ENCODE measurements around the gene STRIP2.
"Not testable (repeated sequence)": the region's sequence is repeated elsewhere in the genome, so short reads cannot be mapped to it uniquely, and the experiment has no call there.

STRIP2 gene

DNA sequence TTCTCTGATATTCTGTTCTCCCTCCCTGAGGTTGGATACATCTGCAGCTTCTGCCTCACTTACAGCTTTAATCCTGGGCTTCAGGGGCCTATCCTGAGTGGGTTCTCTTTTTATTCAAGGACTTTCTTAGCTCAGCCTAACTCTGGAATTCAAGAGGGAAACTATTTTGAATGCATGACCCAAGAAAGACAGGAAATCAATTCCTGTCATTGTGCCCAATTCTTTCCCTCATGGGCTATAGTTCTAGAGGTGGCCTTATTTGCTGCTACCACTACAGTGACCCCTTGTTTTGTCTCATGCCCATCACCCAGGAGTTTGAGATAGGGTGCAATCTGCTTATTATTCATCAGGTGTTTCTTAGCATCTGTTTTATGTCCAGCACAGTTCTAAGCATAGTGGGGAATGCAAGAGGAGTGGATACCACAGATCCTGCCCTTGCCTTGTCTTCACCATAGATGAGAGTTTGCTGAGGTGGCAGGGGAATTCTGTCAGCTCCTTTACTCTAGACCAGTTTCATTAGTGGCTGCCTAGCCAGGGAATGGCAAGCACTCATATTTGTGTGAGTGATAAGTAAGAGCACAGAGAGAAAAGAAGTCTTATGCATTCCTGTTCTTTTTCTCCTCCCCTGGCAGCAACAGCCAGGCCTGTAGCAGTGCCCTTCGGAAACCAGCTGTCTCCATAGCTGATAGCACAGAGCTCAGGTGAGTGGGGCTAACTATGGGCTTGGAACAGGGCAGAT is 19.4 kb downstream of the STRIP2 start:
- DNase-seq (ENCODE audit: low spot score) = no peak

- no peak for DNase-seq (ENCODE audit: low spot score)
Measured at GRCh38 chr7:129454249-129454551, 20.0 kb downstream of the STRIP2 start.

- DNase-seq (ENCODE audit: low spot score) = no peak
Measured at GRCh38 chr7:129456421-129456820, 22.2 kb downstream of the STRIP2 start.

DNA sequence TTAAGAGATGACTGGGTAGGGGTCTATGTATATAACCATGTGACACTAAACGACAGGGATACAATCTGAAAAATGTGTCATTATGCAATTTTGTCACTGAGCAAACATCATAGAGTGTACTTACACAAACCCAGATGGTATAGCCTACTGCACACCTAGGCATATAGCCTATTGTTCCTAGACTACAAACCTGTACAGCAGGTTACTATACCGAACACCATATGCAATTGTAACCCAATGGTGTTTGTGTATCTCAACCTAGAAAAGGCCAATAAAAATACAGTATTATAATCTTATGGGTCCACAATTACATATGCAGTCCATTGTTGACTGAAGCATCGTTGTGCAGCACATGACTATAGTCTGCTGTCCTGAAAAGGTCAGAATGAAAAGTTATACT is 22.9 kb downstream of the STRIP2 start:
- no peak for DNase-seq (ENCODE audit: low spot score)

- DNase-seq (ENCODE audit: low spot score) = no peak
Measured at GRCh38 chr7:129458171-129458570, 23.9 kb downstream of the STRIP2 start.

DNA sequence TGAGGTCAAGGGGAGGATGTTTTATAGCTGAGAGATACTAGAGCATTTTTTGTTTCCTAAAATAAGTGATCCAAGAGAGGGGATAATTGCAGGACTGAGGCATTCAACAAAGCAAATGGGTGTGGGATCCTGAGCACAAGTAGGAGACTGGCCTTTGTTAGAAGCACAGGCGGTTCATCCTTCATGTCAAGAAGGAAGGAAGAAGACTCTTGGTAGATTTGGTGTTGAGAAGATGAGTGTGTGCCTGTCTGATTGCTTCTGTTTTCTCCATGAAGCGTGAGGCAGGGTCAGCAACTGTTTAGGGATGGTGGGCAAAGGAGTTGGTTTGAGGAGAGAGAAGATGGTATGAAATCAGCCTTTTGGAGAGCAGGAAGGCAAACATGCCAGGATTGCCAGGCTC is 27.6 kb downstream of the STRIP2 start:
- DNase-seq (ENCODE audit: low spot score) = no peak

DNA sequence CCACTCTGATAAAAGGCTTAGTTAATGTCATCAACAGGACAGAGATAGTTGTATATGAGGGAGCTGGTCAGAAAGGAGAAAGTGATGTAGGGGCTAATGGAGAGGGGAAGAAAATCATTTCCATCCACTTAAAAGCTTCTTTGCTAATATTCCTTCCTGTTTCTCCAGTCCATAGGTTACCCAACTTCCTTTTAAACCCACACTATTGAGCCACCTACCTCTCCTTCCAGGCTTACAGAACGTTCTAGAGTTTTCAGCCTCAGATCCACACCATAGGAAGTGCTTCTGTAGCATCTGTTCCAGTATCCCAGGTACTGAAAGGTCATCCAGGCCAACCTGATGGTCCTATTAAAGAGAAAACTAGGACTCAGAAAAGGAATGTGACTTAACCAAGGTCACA is 28.2 kb downstream of the STRIP2 start:
- DNase-seq (ENCODE audit: low spot score) = no peak

DNA sequence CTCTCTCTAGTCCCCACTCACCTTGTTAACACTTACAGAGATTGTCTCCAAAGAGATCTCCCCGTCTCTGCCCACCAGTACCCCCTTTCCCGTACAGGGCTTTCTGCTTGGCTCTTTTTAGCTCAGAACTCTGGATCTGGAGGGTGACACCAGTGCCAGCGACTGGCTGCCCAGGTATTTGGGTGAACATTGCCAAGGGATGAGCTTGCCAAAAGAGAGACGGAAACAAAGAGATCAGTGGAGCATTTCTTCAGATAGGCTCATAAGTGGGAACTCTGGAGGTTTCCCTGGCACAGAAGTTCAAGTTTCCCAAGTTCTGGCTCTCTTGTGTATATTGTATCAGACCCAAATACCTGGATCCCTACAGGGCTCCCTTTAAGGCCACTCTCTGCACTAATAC is 30.0 kb downstream of the STRIP2 start:
- DNase-seq (ENCODE audit: low spot score) = no peak

DNA sequence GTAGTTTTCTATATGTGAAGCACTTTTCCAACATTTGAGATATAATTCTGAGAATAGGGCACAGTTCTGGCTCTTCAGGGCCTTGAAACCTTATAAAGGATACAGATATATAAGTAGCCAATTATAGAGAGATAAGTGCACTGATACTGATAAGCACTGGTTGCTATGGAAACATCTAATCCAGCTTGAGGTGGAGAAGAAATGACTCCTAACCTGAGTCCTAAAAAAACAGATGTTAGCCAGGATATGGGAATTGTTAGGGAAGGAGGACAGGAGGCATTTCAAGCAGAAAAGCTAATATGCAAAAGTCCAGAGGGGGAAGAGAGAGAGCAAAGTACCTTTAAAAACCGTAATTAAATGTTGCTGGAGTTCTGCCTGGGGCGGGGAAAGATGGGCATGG is 30.8 kb downstream of the STRIP2 start:
- no peak for DNase-seq (ENCODE audit: low spot score)

DNA sequence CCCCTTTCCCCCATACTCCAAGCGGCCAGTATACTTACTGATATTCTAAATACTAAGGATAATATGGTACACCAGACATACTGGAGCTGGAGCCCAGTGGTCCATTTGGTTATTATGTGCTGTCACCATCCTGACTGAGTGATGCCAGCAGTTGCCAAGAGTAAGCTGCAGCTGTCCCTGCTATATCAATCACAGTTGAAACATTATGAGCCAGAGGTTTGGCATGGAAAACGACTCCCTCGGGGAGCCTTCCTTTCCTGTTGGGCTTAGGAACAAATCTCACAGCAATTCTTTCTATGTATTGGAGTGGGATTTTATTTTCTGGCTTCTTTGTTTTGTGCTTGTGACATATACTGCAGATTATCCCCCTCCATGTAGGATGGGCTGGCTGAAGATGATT is 32.6 kb downstream of the STRIP2 start:
- DNase-seq (ENCODE audit: low spot score) = peak; percentile 68

GRCh38 chr7:129468087-129468486 is 33.9 kb downstream of the STRIP2 start:
- DNase-seq (ENCODE audit: low spot score) = no peak

GRCh38 chr7:129468547-129468946 is 34.3 kb downstream of the STRIP2 start:
- no peak for DNase-seq (ENCODE audit: low spot score)

GRCh38 chr7:129469930-129470329 is 35.7 kb downstream of the STRIP2 start:
- no peak for DNase-seq (ENCODE audit: low spot score)

GRCh38 chr7:129470411-129470810 is 36.2 kb downstream of the STRIP2 start:
- no peak for DNase-seq (ENCODE audit: low spot score)

GRCh38 chr7:129471402-129471827 is 37.2 kb downstream of the STRIP2 start:
- no peak for DNase-seq (ENCODE audit: low spot score)

GRCh38 chr7:129475931-129476330 is 41.7 kb downstream of the STRIP2 start:
- DNase-seq (ENCODE audit: low spot score) = not testable (repeated sequence)

GRCh38 chr7:129476398-129476797 is 42.2 kb downstream of the STRIP2 start:
- DNase-seq (ENCODE audit: low spot score) = not testable (repeated sequence)

DNA sequence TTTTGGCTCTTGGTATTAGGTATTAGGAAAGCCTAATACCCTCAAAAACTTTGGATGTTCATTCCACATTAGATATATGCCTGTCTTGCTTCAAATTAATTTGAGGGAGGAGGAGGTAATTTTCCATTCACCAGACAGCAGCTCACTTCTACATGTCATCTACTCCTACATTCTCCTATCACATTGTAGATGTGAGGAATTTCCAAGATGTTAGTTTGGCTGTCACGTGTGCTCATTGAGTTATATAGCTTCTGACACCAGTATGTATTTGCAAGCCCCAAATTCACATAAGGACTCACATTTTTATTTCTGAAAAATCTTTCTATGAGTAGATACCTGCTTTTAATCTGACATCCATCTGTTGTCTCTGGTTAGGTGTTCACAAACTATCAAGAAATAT is 45.6 kb downstream of the STRIP2 start:
- DNase-seq (ENCODE audit: low spot score) = no peak

DNA sequence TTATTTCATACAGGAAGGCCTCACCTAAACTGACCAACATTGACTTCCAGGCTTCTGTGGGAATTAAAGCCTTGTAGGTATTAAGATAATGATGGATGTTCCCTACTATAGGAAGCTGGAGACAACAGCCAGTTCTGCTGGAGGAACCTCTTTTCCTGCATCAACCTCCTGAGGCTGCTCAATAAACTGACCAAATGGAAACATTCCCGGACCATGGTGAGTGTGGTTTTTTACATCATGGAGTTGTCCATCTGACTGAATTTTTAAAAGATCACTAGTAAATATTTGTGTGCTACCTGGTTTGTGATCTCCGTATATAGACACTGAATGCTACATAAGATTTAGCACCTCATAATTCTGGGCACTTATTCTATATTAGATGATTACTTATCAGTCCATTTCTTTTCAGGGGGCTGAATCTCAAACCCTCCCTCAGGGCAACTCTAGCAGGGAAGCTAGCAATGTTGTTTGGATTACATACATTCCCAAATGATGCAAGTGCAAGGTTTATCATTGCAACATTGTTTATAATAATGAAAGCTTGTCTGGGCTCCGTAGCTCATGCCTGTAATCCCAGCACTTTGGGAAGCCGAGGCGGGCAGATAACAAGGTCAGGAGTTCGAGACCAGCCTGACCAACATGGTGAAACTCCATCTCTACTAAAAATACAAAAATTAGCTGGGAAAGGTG is 46.6 kb downstream of the STRIP2 start:
- no peak for DNase-seq (ENCODE audit: low spot score)

GRCh38 chr7:129481376-129481775 is 47.1 kb downstream of the STRIP2 start:
- DNase-seq (ENCODE audit: low spot score) = not testable (repeated sequence)

- no peak for DNase-seq (ENCODE audit: low spot score)
Measured at GRCh38 chr7:129482781-129483180, 48.5 kb downstream of the STRIP2 start.

GRCh38 chr7:129489491-129489890 is 55.3 kb downstream of the STRIP2 start:
- no peak for DNase-seq (ENCODE audit: low spot score)

DNA sequence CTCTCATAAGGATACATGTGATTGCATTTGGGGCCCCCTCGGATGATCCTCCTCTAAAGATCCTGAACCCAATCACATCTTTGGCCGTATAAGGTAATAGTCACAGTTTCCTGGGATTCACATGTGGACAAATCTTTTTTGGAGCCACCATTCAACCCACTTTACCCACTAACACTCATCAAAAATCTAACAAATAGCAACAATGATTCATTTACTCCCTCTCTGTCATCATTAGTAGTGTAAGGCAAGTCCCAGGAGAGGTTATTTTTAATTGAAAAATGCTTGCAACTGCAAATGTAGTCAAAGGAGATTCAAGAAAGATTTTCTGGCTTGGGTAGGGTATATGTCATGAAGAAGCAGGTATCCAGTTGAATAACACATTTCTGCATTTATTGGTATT is 58.2 kb downstream of the STRIP2 start:
- no peak for DNase-seq (ENCODE audit: low spot score)

DNA sequence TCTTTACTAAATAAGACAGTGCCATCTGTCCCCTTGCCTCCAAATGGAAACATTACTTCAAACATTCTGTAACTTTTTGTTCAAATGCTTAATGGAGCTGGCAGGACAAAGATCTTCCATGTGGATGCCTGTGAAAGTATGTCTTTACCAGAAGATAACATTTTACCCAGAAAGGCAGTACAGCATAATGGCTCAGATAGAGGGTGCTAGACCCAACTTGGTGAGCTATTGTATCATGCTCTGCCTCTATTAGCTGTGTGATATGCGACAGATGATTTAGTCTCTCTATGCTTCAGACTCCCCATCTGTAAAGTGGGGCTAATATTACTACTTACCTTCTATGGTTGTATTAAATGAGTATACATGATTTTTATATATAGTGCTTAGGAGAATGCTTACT is 59.3 kb downstream of the STRIP2 start:
- DNase-seq (ENCODE audit: low spot score) = no peak
